ENCODE measurements around the gene RAB25.

Gene RAB25

GRCh38 chr1:156118177-156118868 is 57.4 kb downstream of the RAB25 start:
- no peak for TF ChIP-seq CTCF (conservative IDR thresholded peaks at IDR 0.05; ENCODE audit: low read depth, low read length)
- no peak for DNase-seq (ENCODE audit: low read depth)
- peak overlapping the region; percentile 16 for H3K4me3 ChIP-seq (ENCODE audit: low read depth, low read length)

- DNase-seq (ENCODE audit: low read depth), result peak; percentile 72
- peak; percentile 13 for TF ChIP-seq CTCF (conservative IDR thresholded peaks at IDR 0.05; ENCODE audit: low read depth, low read length)
- no peak overlapping the region for H3K4me3 ChIP-seq (ENCODE audit: low read depth, low read length)
These were observed 58.7 kb downstream of the RAB25 start for GRCh38 chr1:156119503-156120209.
